Measurements from ENCODE around the gene ATP10B. TPM values are rescaled to one million over a fixed set of nuclear protein-coding genes. Genes with fewer than 3 reads are reported as not detected.

The ATP10B gene
- total and polyA plus RNA-seq, 4 donors = 0.08 to 7.2 (median 0.53) TPM

DNA sequence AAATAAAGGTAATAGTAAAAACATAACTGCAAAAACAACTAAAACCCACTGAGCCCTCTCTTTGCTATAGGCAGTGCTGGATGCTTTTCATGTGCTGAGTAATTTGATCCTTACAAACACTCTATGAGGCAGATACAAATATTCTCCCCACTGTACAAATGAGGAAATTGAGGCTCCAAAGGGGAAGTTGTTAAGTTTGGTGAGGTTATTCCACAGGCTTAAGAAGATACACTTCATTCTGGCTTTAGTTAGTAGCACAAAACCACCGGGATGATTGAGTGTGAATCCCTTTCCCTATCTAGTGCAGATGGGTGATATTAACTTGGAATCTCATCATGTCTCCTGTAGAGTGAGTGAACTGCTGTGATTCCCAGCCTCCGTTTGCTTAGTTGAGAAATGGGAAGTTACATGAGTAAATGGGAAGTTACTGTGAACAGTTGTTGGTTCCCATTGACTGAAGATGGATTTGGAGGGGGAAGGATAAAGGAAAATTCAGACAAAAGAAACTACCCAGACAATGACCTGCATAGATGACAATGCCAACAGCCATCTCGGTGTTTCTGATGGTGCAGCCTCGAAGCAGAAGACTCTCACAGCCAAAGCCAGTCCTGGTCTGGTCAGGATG lies 208.3 kb downstream of the ATP10B start:
- ATAC-seq (ENCODE audit: insufficient read depth, low FRiP score) = no peak
- H3K27me3 ChIP-seq (ENCODE audit: control insufficient read depth in 3 of 3, insufficient read depth in 3 of 3, low read length in 2 of 3) = no peaks in the 10 kb centered on the region
- 71 to 80% methylated on average over 4 of the region's 4 CpGs for WGBS, 2 donors

DNA sequence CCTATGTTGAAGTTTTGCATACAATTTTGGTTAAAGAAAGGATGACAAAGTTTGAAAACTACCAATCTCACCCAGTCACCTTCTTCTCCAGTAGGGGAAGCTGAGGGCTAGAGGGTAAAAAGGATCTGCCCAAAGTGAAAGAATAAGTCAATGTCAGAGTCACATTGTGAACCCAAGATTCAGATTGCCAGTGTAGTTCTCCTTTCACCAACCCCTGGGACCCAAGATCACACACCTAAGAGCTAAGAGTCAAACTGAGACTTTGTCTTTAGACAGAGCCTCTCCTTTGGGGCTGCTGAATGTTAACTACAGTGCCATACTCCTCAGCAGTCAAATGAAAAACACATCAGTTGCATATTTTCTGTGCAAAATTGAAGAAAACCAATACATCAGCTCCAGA lies 210.6 kb downstream of the ATP10B start:
- Histone ChIP-seq H3K36me3 (ENCODE audit: control insufficient read depth in 4 of 4, insufficient read depth in 4 of 4, low read length in 4 of 4) (no peaks in the 10 kb centered on the region), H3K4me1 (ENCODE audit: control insufficient read depth in 5 of 5, insufficient read depth in 5 of 5, low read length in 5 of 5) (no peaks in the 10 kb centered on the region), H3K4me3 (no peak overlapping the region), H3K9me3 (ENCODE audit: control insufficient read depth in 4 of 4, insufficient read depth in 3 of 4, low read length in 3 of 4) (no peaks in the 10 kb centered on the region), H3K9ac (ENCODE audit: insufficient read depth in 1 of 2, low read length in 2 of 2) (no peak overlapping the region), H3K27ac (ENCODE audit: low read depth in 1 of 2, low read length in 1 of 2) (no peak overlapping the region), H3K27me3 (ENCODE audit: control insufficient read depth in 3 of 3, insufficient read depth in 3 of 3, low read length in 2 of 3) (no peaks in the 10 kb centered on the region)
- ATAC-seq (ENCODE audit: insufficient read depth, low FRiP score) (no peak), DNase-seq (no peak)
- TF ChIP-seq, protein P1, sequence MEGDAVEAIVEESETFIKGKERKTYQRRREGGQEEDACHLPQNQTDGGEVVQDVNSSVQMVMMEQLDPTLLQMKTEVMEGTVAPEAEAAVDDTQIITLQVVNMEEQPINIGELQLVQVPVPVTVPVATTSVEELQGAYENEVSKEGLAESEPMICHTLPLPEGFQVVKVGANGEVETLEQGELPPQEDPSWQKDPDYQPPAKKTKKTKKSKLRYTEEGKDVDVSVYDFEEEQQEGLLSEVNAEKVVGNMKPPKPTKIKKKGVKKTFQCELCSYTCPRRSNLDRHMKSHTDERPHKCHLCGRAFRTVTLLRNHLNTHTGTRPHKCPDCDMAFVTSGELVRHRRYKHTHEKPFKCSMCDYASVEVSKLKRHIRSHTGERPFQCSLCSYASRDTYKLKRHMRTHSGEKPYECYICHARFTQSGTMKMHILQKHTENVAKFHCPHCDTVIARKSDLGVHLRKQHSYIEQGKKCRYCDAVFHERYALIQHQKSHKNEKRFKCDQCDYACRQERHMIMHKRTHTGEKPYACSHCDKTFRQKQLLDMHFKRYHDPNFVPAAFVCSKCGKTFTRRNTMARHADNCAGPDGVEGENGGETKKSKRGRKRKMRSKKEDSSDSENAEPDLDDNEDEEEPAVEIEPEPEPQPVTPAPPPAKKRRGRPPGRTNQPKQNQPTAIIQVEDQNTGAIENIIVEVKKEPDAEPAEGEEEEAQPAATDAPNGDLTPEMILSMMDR (IDR thresholded peaks at IDR 0.05; ENCODE audit: control extremely low read depth, extremely low read depth) = no peak

More for the DNA sequence above, 208.3 kb downstream of the ATP10B start:
- TF ChIP-seq, protein P1 (IDR thresholded peaks at IDR 0.05; ENCODE audit: control extremely low read depth, extremely low read depth) = no peak
- H3K9me3 ChIP-seq (ENCODE audit: control insufficient read depth in 4 of 4, insufficient read depth in 3 of 4, low read length in 3 of 4) = no peaks in the 10 kb centered on the region
- H3K4me1 ChIP-seq (ENCODE audit: control insufficient read depth in 5 of 5, insufficient read depth in 5 of 5, low read length in 5 of 5) = no peaks in the 10 kb centered on the region
- H3K36me3 ChIP-seq (ENCODE audit: control insufficient read depth in 4 of 4, insufficient read depth in 4 of 4, low read length in 4 of 4) = no peaks in the 10 kb centered on the region
- no peak overlapping the region for H3K4me3 ChIP-seq
- no peak for DNase-seq
- no peak overlapping the region for H3K27ac ChIP-seq (ENCODE audit: low read depth in 1 of 2, low read length in 1 of 2)
- no peak overlapping the region for H3K9ac ChIP-seq (ENCODE audit: insufficient read depth in 1 of 2, low read length in 2 of 2)

DNA sequence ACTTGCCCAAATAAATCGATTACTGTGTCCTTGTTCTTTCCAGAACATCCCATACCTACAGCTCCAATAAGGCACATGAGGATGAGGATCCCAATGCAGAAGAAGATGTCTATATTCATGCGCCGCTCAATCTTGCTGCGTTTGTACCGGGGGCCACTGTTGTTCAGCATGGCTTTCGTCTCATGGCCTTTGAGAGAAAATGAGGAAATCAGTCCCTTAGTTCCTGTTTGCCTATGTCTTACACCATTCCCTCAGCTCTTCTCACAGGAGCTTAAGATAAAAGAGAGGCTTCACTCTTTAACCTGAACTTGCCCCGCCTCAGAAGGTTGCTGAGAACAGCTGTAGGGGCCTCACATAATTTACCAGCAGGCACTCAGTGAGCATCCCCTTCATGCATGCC lies 211.6 kb downstream of the ATP10B start:
- Histone ChIP-seq H3K9ac (ENCODE audit: insufficient read depth in 1 of 2, low read length in 2 of 2) (no peak overlapping the region), H3K4me3 (no peak overlapping the region), H3K27ac (ENCODE audit: low read depth in 1 of 2, low read length in 1 of 2) (no peak overlapping the region), H3K36me3 (ENCODE audit: control insufficient read depth in 4 of 4, insufficient read depth in 4 of 4, low read length in 4 of 4) (no peaks in the 10 kb centered on the region), H3K4me1 (ENCODE audit: control insufficient read depth in 5 of 5, insufficient read depth in 5 of 5, low read length in 5 of 5) (no peaks in the 10 kb centered on the region), H3K9me3 (ENCODE audit: control insufficient read depth in 4 of 4, insufficient read depth in 3 of 4, low read length in 3 of 4) (no peaks in the 10 kb centered on the region), H3K27me3 (ENCODE audit: control insufficient read depth in 3 of 3, insufficient read depth in 3 of 3, low read length in 2 of 3) (no peaks in the 10 kb centered on the region)
- DNase-seq (no peak), ATAC-seq (ENCODE audit: insufficient read depth, low FRiP score) (no peak)
- TF ChIP-seq, protein P1 (IDR thresholded peaks at IDR 0.05; ENCODE audit: control extremely low read depth, extremely low read depth) = no peak
- 84% methylated on average over 7 of the region's 7 CpGs for WGBS, 2 donors
